Putamen (tissue), 1 donor: Measurements from ENCODE around the gene RAB6D.
"Not testable (repeated sequence)": the region's sequence is repeated elsewhere in the genome, so short reads cannot be mapped to it uniquely, and the experiment has no call there.

Experiments
- DNase-seq: peaks from one replicate; pipeline ENCODE4 v3.0.0-alpha.2; 2016; ENCODE audit warnings: low spot score

Gene RAB6D

GRCh38 chr2:131366643-131367042 is 2.7 kb upstream of the RAB6D start:
- no peak for DNase-seq

- DNase-seq, result no peak
These were observed 1.5 kb upstream of the RAB6D start for GRCh38 chr2:131365452-131365851.

GRCh38 chr2:131363213-131363612 is 755 bp downstream of the RAB6D start:
- not testable (repeated sequence) for DNase-seq

GRCh38 chr2:131361773-131362172 is 2.2 kb downstream of the RAB6D start:
- not testable (repeated sequence) for DNase-seq

GRCh38 chr2:131353167-131353697 is 10.7 kb downstream of the RAB6D start:
- not testable (repeated sequence) for DNase-seq

- no peak for DNase-seq
These were observed 14.9 kb downstream of the RAB6D start for GRCh38 chr2:131349021-131349420.

GRCh38 chr2:131347035-131347434 is 16.9 kb downstream of the RAB6D start:
- not testable (repeated sequence) for DNase-seq

- not testable (repeated sequence) for DNase-seq
These were observed 24.7 kb downstream of the RAB6D start for GRCh38 chr2:131339307-131339706.

GRCh38 chr2:131335319-131335718 is 28.6 kb downstream of the RAB6D start:
- DNase-seq, result peak; percentile 28

- not testable (repeated sequence) for DNase-seq
These were observed 31.3 kb downstream of the RAB6D start for GRCh38 chr2:131332709-131333108.

GRCh38 chr2:131331000-131331399 is 33.0 kb downstream of the RAB6D start:
- not testable (repeated sequence) for DNase-seq

GRCh38 chr2:131322209-131322608 is 41.8 kb downstream of the RAB6D start:
- DNase-seq, result no peak

- not testable (repeated sequence) for DNase-seq
These were observed 42.6 kb downstream of the RAB6D start for GRCh38 chr2:131321344-131321743.

- DNase-seq, result not testable (repeated sequence)
These were observed 53.0 kb downstream of the RAB6D start for GRCh38 chr2:131311001-131311400.
